Cardiac fibroblast (primary cell): ENCODE measurements around the gene PEX16.

Experiments used
- DNase-seq, 2 donors: peaks; one replicate each; pipeline versions ENCODE4 v3.0.0 to v3.0.0-alpha.2; 2010; ENCODE audit warnings: low read depth in 2 of 2
- H3K4me3 ChIP-seq, 2 donors: replicated peaks in 1 of 2; 1 replicate in 1 of 2; 2 replicates in 1 of 2; pipeline ENCODE4 v1.5.1; 2011; ENCODE audit warnings: low read depth in 2 of 2, low read length in 2 of 2, mild to moderate bottlenecking in 2 of 2, moderate library complexity in 1 of 2
- CTCF ChIP-seq: IDR thresholded peaks from one replicate; pipeline ENCODE4 v1.5.1; 2011; ENCODE audit warnings: low read depth, mild to moderate bottlenecking, low read length, inconsistent platforms

Gene PEX16

GRCh38 chr11:45864041-45864440, 53.6 kb downstream of the PEX16 start:
- TF ChIP-seq CTCF = no peak
- no peak overlapping the region for H3K4me3 ChIP-seq
- DNase-seq = peak in 1 of 2 donors; percentile 66

GRCh38 chr11:45860764-45861510, 56.7 kb downstream of the PEX16 start:
- DNase-seq = no peak
- TF ChIP-seq CTCF = no peak
- no peak overlapping the region for H3K4me3 ChIP-seq

- TF ChIP-seq CTCF = no peak
- no peak for DNase-seq
- no peak overlapping the region for H3K4me3 ChIP-seq
Observed at GRCh38 chr11:45860348-45860747, 57.3 kb downstream of the PEX16 start.
